Measurements from ENCODE around the gene COPS9.

Gene COPS9

GRCh38 chr2:240137596-240138253, 1.6 kb upstream of the COPS9 start:
- H3K4me1 Mint-ChIP-seq, result peaks cover 24% of the 10 kb centered on the region
- no peak for DNase-seq
- peaks cover 7% of the 10 kb centered on the region for H3K36me3 Mint-ChIP-seq (ENCODE audit: low read depth)
- no peaks in the 10 kb centered on the region for H3K9me3 Mint-ChIP-seq
- H3K27ac Mint-ChIP-seq, result no peak overlapping the region
- no peak for ATAC-seq
- no peaks in the 10 kb centered on the region for H3K27me3 Mint-ChIP-seq
- H3K4me3 Mint-ChIP-seq, result peak overlapping the region; percentile 95

- H3K27me3 Mint-ChIP-seq, result no peaks in the 10 kb centered on the region
- H3K4me1 Mint-ChIP-seq, result peaks cover 24% of the 10 kb centered on the region
- H3K27ac Mint-ChIP-seq, result peak overlapping the region; percentile 86
- peaks cover 11% of the 10 kb centered on the region for H3K36me3 Mint-ChIP-seq (ENCODE audit: low read depth)
- DNase-seq (peak; percentile 50), ATAC-seq (peak; percentile 23)
- peak overlapping the region; percentile 95 for H3K4me3 Mint-ChIP-seq
- H3K9me3 Mint-ChIP-seq, result no peaks in the 10 kb centered on the region
Measured at GRCh38 chr2:240136671-240137292, 677 bp upstream of the COPS9 start.

GRCh38 chr2:240135706-240136012, 446 bp downstream of the COPS9 start:
- H3K27me3 Mint-ChIP-seq, result no peaks in the 10 kb centered on the region
- peaks cover 24% of the 10 kb centered on the region for H3K4me1 Mint-ChIP-seq
- H3K27ac Mint-ChIP-seq, result peak overlapping the region; percentile 95
- H3K36me3 Mint-ChIP-seq (ENCODE audit: low read depth), result peaks cover 21% of the 10 kb centered on the region
- ATAC-seq (no peak), DNase-seq (no peak)
- peak overlapping the region; percentile 95 for H3K4me3 Mint-ChIP-seq
- H3K9me3 Mint-ChIP-seq, result no peaks in the 10 kb centered on the region

- peak overlapping the region; percentile 95 for H3K27ac Mint-ChIP-seq
- H3K4me3 Mint-ChIP-seq, result peak overlapping the region; percentile 95
- peaks cover 24% of the 10 kb centered on the region for H3K4me1 Mint-ChIP-seq
- H3K9me3 Mint-ChIP-seq, result no peaks in the 10 kb centered on the region
- no peaks in the 10 kb centered on the region for H3K27me3 Mint-ChIP-seq
- DNase-seq (no peak), ATAC-seq (no peak)
- peaks cover 28% of the 10 kb centered on the region for H3K36me3 Mint-ChIP-seq (ENCODE audit: low read depth)
Measured at GRCh38 chr2:240134956-240135520, 1.1 kb downstream of the COPS9 start.

- H3K27me3 Mint-ChIP-seq, result no peaks in the 10 kb centered on the region
- H3K36me3 Mint-ChIP-seq (ENCODE audit: low read depth), result peaks cover 31% of the 10 kb centered on the region
- DNase-seq, result no peak
- H3K4me3 Mint-ChIP-seq, result peak overlapping the region; percentile 95
- H3K9me3 Mint-ChIP-seq, result no peaks in the 10 kb centered on the region
- no peak overlapping the region for H3K27ac Mint-ChIP-seq
- peaks cover 24% of the 10 kb centered on the region for H3K4me1 Mint-ChIP-seq
- ATAC-seq, result no peak
Measured at GRCh38 chr2:240134466-240134865, 1.6 kb downstream of the COPS9 start.

- Mint-ChIP-seq H3K9me3 (no peaks in the 10 kb centered on the region), H3K4me3 (peak overlapping the region; percentile 38), H3K27ac (no peak overlapping the region), H3K36me3 (ENCODE audit: low read depth) (peaks cover 31% of the 10 kb centered on the region), H3K27me3 (no peaks in the 10 kb centered on the region), H3K4me1 (peaks cover 24% of the 10 kb centered on the region)
- ATAC-seq (no peak), DNase-seq (no peak)
Measured at GRCh38 chr2:240133401-240133800, 2.7 kb downstream of the COPS9 start.

- ATAC-seq (no peak), DNase-seq (no peak)
- Mint-ChIP-seq H3K27me3 (no peaks in the 10 kb centered on the region), H3K4me1 (peaks cover 24% of the 10 kb centered on the region), H3K36me3 (ENCODE audit: low read depth) (peaks cover 34% of the 10 kb centered on the region), H3K4me3 (no peak overlapping the region), H3K27ac (no peak overlapping the region), H3K9me3 (no peaks in the 10 kb centered on the region)
Measured at GRCh38 chr2:240132651-240132980, 3.5 kb downstream of the COPS9 start.

- peaks cover 23% of the 10 kb centered on the region for H3K4me1 Mint-ChIP-seq
- DNase-seq (no peak), ATAC-seq (no peak)
- H3K36me3 Mint-ChIP-seq (ENCODE audit: low read depth), result peaks cover 39% of the 10 kb centered on the region
- H3K9me3 Mint-ChIP-seq, result no peaks in the 10 kb centered on the region
- H3K27me3 Mint-ChIP-seq, result no peaks in the 10 kb centered on the region
- no peak overlapping the region for H3K27ac Mint-ChIP-seq
- no peak overlapping the region for H3K4me3 Mint-ChIP-seq
Measured at GRCh38 chr2:240131941-240132650, 4.0 kb downstream of the COPS9 start.

- Mint-ChIP-seq H3K27me3 (no peaks in the 10 kb centered on the region), H3K9me3 (no peaks in the 10 kb centered on the region), H3K4me1 (peaks cover 16% of the 10 kb centered on the region), H3K36me3 (ENCODE audit: low read depth) (peaks cover 39% of the 10 kb centered on the region), H3K27ac (no peak overlapping the region), H3K4me3 (no peak overlapping the region)
- ATAC-seq (no peak), DNase-seq (no peak)
Measured at GRCh38 chr2:240131296-240131695, 4.8 kb downstream of the COPS9 start.

- ATAC-seq (no peak), DNase-seq (no peak)
- H3K36me3 Mint-ChIP-seq (ENCODE audit: low read depth), result peaks cover 40% of the 10 kb centered on the region
- H3K27me3 Mint-ChIP-seq, result no peaks in the 10 kb centered on the region
- H3K4me1 Mint-ChIP-seq, result peaks cover 13% of the 10 kb centered on the region
- no peak overlapping the region for H3K27ac Mint-ChIP-seq
- no peaks in the 10 kb centered on the region for H3K9me3 Mint-ChIP-seq
- no peak overlapping the region for H3K4me3 Mint-ChIP-seq
Measured at GRCh38 chr2:240130393-240131195, 5.5 kb downstream of the COPS9 start.

- peaks cover 6% of the 10 kb centered on the region for H3K4me1 Mint-ChIP-seq
- no peaks in the 10 kb centered on the region for H3K9me3 Mint-ChIP-seq
- no peaks in the 10 kb centered on the region for H3K27me3 Mint-ChIP-seq
- peaks cover 40% of the 10 kb centered on the region for H3K36me3 Mint-ChIP-seq (ENCODE audit: low read depth)
- H3K4me3 Mint-ChIP-seq, result no peak overlapping the region
- no peak for ATAC-seq
- no peak overlapping the region for H3K27ac Mint-ChIP-seq
- no peak for DNase-seq
Measured at GRCh38 chr2:240129731-240130392, 6.2 kb downstream of the COPS9 start.

GRCh38 chr2:240129311-240129710, 6.8 kb downstream of the COPS9 start:
- Mint-ChIP-seq H3K9me3 (no peaks in the 10 kb centered on the region), H3K27ac (no peak overlapping the region), H3K4me3 (no peak overlapping the region), H3K4me1 (peaks cover 2% of the 10 kb centered on the region), H3K27me3 (no peaks in the 10 kb centered on the region), H3K36me3 (ENCODE audit: low read depth) (peaks cover 40% of the 10 kb centered on the region)
- ATAC-seq, result no peak
- DNase-seq, result no peak

- DNase-seq (no peak), ATAC-seq (no peak)
- no peak overlapping the region for H3K4me3 Mint-ChIP-seq
- H3K4me1 Mint-ChIP-seq, result no peaks in the 10 kb centered on the region
- H3K36me3 Mint-ChIP-seq (ENCODE audit: low read depth), result peaks cover 40% of the 10 kb centered on the region
- no peaks in the 10 kb centered on the region for H3K27me3 Mint-ChIP-seq
- H3K9me3 Mint-ChIP-seq, result no peaks in the 10 kb centered on the region
- no peak overlapping the region for H3K27ac Mint-ChIP-seq
Measured at GRCh38 chr2:240128608-240129145, 7.4 kb downstream of the COPS9 start.
